ENCODE results near the gene OBP2A. TPM values are rescaled to one million over a fixed set of nuclear protein-coding genes. Genes with fewer than 3 reads are reported as not detected.

The OBP2A gene
- total RNA-seq, 1 donor from 2014 or later: not detected

- no peak for DNase-seq (ENCODE audit: low spot score)
Observed at GRCh38 chr9:135596211-135596610, 50.3 kb downstream of the OBP2A start.

Other genes starting within 250 kb of the OBP2A start
- 14.7 TPM for gene PPP1R26, start 66.3 kb upstream of the OBP2A start, total RNA-seq (ENCODE audit: insufficient read depth, low replicate concordance)
- 18.8 TPM for gene MRPS2, start 45.4 kb upstream of the OBP2A start, total RNA-seq (ENCODE audit: insufficient read depth, low replicate concordance)
- not detected for gene LCN1, start 24.7 kb upstream of the OBP2A start, total RNA-seq (ENCODE audit: insufficient read depth, low replicate concordance)
- gene PAEP, start 15.6 kb downstream of the OBP2A start, total RNA-seq (ENCODE audit: insufficient read depth, low replicate concordance): not detected
- not detected for gene GLT6D1, start 93.4 kb downstream of the OBP2A start, total RNA-seq (ENCODE audit: insufficient read depth, low replicate concordance)
- not detected for gene LCN9, start 117.2 kb downstream of the OBP2A start, total RNA-seq (ENCODE audit: insufficient read depth, low replicate concordance)
- gene SOHLH1, start 153.4 kb downstream of the OBP2A start, total RNA-seq (ENCODE audit: insufficient read depth, low replicate concordance): not detected
- gene KCNT1, start 156.1 kb downstream of the OBP2A start, total RNA-seq (ENCODE audit: insufficient read depth, low replicate concordance): 3.6 TPM